HG02970 (cell line): ENCODE results near the gene CDH13.

ENCODE experiments used
- ATAC-seq: cut with Tn5 transposase; IDR thresholded peaks from one replicate; pipeline ENCODE4 v1.9.1; 2021; ENCODE audit warnings: mild to moderate bottlenecking, moderate library complexity, moderate number of reproducible peaks; ENCODE audit not compliant: unreplicated experiment, low FRiP score

Gene CDH13

DNA sequence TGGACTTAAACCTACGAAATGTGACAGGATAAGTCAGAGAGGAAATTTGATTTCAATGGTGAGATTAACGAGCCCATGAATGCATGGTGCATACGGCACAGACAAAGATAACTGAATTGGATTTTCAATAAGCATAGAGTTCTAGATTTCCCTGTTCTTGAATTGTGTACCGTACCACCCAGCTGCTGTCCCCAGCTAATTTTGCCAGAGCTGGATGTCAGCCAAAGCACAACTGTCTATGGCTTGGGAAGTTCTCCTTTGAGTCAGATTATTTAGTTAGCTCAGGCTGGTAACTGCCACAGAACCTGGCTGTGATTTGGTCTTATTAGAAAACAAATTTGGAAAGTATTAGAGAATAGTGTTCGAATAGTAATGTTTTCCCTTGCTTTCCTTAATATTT, 143.1 kb downstream of the CDH13 start:
- ATAC-seq = no peak

DNA sequence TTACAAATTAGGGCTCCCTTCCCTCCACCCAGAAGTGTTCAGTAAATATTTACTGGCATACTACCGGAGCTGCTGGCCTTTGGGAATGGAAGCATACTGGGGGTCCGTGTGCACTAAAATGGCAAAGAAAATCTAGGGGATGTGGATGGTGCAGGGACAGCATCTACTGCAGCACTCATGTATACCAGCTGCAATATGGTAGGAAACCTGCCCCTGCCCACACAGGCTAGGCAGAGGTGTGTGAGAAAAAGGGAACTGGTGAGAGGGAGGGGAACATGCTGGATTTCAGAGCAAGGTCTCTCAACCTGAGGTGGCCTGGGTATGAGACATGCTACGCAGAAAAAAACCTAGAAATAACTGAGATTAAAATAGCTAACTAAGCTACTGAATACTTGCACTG, 145.4 kb downstream of the CDH13 start:
- no peak for ATAC-seq

DNA sequence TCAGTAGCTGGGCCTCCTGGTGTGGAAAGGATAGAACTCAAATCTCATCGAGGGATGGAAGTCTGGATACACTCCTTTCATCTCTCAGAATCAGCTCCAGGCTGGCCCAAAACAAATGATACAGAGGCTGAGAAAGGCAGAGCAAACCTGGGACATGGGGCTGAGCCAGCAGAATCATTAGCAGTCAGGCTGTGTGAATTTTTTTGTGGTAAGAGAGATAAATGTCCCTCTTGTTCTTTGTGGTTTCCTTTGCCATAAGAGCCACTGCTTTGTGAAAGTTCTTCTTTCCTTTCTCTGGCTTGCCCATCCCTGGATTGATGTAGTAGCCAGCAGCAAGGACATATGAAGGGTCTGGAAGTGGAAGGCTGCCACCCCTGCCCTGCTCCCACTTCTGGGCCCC, 146.2 kb downstream of the CDH13 start:
- ATAC-seq = no peak

DNA sequence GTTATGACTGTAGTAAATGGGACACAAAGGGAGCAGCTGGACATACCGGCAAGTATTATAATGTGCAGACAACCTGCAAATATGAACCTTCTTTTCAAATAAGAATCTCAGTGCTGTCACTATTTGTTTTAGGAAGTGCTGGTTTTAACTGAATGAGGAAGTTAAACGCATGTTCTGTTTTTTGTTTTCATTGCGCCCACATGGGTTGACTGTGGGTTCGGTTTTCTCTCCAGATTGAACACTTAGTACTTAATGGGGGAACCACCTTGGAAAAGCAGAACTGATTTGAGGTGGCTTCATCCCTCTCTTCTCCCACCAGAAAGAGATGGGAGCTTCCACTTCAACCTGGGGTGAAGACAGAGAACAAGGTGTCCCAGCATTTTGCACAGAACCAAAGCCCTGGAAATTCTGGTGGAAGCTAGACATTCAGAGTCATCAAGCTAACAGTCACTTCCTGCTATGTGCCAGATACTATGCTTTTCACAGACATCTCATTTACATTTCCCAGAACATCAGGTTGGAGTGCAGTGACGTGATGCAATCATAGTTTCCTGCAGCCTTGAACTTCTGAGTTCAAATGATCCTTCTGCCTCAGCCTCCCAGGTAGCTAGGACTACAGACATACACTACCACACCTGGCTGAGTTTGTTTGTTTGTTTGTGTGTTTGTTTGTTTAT, 149.8 kb downstream of the CDH13 start:
- no peak for ATAC-seq

DNA sequence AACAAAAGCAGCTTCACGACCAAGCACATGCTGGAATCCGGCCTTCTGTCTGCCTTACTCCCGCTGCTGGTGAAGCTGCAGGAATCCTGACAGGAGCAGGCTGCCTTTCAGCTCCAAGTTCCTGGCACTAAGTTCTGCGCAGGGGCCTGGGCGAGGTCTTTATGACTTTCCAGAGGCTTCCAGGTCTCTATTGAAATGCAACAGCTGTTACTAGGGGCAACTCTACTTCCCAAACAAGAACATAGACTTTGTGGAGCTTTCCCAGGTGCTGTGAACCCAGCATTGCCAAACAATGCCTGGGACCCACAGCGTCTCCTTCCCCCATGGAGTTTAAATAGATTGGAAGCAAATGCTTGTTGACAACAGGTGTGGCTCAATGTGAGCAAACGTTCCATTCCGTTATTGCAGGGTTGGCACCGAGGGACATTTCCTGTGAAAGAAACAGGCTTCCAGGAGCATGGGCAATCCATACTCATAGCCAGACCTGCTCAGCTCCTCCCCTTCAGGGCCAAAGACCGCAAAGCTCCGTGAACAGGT, 156.0 kb downstream of the CDH13 start:
- ATAC-seq = no peak

DNA sequence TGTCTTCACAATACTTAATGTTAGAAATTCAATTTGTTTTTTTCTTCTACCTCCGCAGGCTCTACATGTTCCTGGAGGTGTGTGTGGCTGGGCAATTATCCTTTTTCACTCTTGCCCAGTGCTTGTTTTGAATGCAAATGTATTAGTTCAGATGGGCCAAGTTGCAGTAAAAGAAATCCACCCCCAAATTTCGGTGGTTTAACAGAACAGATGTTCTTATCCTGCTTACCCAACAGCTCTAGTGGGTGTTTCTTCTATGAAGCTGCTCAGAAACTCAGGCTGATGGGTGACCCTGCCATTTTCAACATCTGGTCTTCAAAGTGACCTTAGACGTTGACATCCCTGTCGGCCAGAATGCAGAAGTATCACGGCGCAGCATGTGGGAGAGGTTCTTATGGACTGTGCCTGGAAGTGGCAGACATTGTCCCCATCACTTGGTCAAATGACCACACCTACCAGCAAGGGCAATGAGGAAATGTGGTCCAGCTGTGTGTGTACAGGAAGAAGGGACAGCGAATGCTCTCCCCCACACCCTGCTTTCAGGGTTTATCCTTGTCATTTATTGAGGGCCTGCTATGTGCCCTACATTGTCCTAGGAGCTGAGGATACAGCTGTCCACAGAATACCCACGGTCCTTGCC, 157.3 kb downstream of the CDH13 start:
- ATAC-seq = no peak

DNA sequence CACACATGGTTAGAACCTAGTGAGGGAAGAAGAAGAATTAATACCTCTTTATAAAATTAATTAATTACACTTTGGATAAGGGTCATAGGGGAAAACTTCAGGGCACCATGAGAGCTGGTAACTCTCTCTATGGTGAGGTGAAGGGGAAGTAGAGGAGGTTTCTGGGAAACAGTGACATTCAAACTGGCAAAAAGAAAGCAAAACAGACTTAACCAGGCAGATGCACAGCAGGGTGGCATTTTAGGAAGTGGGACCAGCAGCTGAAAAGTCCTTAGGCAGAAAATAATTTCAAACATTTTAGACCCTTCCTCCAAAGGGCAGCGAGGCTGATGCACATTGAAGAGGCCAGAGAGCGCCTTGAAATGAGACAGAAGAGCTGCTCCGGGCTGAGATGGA, 157.8 kb downstream of the CDH13 start:
- ATAC-seq = no peak

DNA sequence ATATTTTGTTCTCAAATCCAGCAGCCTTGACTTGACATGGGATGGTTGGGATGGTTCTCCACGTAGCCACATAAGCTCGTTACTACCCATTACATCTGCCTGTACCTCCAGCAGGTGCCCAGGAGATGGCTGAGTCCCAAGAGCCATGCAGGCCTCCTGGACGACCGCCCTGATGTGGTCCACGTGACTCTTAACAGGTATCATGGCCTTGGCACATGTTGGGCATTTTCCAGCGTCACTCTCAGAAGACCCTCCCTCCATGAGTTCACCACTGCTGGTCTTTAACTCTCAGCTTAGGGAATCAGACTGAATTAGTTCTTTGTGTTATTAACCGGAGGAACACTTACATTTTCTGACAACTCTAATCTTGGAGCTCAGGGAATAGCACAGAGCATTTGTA, 161.5 kb downstream of the CDH13 start:
- no peak for ATAC-seq

DNA sequence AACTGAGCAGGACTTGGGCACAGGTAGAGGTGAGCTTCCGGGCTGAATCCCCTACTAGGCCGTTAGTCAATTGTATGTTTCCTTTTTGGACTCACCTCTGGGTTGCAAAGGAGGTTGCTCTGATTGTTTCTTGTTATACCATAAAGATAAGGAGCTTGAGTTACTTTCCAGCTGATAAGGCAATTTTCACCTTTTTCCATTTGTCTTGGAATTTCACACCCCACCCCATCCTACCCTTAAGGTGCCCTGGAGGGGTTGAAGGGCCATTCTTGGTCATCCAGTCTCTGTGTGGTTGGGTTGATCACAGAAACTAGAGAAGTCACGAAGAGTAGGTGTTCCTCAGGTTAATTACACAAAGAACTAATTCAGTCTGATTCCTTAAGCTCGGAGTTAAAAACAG, 162.2 kb downstream of the CDH13 start:
- no peak for ATAC-seq

DNA sequence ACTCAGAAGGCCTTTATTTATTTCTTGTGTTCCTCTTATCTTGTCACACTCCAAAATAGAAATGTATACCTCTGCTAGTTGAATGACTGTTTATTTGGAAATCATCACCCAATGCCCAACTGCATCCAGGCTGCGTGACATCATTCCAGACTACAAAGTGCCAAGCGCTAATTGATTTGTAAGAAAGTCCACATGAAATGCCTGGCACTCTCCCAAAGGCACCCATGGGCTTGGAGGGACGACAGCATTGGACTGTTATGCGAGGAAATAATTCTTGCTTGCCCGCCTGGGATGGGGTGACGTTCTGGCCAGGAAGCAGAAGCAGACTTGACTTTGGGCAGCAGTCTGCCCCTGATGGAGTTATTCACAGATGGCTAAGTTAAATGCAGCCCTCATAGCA, 165.9 kb downstream of the CDH13 start:
- ATAC-seq = no peak

DNA sequence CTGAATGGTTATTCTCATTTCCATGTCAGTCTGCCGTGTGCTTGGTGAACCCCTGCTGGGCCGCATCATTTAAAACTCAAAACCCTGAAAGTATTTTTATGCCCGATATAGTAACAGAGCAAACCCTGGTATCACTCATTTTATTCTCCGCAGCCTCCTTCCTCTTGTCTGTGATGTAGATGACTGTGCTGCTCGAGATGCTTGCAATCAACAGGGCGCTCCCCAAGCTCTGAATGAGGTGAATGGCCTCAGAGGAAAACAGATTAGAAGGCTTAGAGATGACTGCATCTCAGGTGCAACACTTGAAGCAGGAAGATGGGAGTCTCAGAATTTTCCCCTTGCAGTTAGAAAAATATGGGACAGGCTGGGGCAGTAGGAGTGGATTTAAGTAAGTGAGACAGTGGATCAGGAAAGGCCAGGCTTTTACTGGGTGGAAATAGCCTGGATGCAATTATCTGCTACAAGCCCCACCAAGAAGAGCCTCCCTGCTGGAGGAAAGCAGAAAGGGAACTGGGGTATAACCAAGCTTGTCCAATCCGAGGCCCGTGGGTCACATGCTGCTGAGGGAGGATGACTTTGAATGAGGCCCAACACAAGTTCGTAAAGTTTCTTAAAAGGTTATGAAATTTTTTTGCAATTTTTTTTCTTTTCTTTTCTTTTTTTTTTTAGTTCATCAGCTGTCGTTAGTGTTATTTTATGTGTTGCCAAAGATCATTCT, 166.9 kb downstream of the CDH13 start:
- no peak for ATAC-seq

DNA sequence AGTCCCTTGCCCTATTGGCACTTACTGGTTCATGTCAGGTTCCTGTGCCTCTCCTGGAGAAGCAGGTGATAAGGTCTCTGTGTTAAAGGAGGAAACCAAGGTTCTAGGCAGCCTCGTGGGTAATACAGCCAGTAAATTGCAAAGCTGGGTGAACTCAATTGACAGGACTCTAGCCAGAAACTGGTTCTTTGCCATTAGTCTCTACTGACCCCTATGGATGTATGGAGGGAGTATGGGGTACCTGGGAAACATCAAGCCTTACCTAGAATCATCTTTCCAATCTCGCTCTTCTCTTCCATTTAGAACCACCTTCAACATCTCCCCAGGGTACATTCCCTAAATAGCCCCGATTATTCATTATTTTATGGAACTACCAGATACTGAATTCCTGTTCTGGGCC, 169.3 kb downstream of the CDH13 start:
- ATAC-seq = no peak

DNA sequence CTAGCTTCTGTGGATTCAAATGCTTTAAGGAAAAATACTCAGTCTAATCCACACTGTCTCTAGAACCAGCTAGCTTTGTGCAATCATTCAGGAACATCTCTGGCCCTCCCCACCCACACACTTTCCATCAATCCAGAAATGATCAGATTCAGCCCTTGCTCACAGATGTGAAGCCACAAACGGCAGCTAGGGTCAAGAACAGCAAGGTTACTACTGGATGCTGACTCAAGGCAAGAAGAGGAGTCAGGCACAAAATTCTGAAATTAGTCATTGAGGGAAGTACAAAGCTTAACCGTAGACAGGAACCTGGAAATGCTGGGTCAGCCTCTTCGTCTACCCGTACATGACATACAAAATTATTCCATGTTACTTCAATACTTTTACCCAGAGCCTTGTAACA, 174.6 kb downstream of the CDH13 start:
- no peak for ATAC-seq

DNA sequence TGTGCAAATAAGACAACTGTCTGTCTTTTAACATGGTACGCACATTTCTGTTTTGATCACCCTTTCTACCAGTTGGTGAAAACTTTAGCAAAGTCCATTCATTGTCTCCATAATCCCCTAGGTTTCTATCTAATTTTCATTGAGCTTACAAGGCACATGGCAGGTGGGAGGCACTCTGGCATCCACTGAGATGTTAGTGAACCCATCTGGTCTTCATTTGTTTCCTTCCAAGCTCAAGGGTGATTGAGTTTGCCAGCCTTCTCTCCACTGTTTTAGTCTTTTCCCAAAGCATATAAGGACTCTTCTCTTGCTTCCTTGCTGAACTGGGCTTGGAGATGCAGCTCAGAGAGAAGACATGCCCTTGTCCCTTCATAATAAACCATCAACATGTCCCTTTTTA, 179.1 kb downstream of the CDH13 start:
- no peak for ATAC-seq

DNA sequence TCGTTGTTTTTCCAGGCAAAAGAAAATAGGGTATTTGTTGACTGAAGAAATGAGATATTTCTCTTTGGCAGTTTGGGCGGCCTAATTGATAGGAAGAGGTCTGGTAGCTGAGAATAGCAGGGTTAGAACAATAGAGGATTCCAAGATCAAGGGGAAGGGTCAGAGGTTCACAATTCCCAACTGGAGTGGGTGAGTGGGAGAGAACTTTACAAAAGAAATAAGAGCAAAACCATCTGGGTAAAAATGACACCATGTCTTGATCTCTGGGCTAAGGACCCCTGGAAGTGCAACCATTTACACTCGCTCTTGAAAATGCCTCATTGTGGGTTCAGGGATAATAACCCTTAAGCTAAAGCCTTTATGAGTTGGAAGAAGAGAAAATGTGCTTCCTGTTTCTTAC, 180.5 kb downstream of the CDH13 start:
- no peak for ATAC-seq

DNA sequence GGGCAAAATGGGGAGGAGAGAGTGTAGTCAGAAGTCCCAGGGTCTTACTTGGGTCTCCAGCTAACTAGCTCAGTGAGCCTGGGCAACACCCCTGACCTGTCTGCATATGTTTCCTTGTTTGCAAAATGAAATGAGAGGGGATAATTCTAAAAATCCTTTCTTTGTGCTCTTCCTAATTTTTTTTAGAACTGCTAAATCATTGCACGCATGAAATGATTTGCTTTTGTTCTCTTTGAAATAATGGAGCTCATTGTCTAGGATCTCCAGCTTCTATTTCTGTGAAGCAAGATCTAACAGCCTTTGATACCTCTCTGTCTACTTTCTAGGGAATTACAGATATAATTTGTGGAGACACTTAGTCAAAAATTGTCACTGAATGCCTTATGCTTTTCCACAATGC, 181.3 kb downstream of the CDH13 start:
- no peak for ATAC-seq

DNA sequence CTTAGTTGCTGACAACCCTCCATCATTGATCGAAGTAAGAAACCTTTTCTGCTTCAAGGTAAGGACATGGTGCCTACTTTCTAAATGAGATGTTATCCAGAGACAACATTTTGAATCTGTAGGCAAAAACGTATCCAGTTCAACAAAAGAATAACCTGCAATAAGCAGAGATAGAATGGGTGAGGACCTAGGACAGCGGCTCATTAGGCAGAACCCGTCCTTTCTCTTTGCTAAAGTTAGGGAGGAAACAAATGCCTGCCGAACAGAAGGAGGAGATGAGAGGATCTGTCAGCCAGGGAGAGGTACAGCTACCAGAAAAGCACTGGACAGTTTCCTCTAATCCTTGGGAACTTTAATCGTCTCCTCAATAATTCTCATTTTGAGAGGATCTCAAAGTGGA, 183.3 kb downstream of the CDH13 start:
- ATAC-seq = no peak

DNA sequence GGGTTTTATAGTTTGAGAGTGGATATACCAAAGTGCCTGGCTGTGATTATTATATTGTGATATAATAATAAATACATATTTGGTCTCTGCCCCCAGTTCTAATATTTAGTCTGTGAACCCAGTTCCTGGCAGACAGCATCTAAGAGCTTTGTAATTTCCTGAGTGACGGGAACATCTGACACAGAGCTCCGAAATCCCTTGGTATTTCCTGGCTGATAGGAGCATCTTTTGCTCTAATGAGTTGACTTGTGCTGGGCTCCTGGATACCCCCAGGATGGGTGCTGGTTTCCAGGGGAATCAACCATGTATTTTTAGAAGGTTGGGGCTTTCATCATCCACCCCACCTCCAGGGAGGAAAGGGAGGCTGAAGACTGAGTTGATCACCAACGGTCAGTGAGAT, 187.3 kb downstream of the CDH13 start:
- no peak for ATAC-seq

DNA sequence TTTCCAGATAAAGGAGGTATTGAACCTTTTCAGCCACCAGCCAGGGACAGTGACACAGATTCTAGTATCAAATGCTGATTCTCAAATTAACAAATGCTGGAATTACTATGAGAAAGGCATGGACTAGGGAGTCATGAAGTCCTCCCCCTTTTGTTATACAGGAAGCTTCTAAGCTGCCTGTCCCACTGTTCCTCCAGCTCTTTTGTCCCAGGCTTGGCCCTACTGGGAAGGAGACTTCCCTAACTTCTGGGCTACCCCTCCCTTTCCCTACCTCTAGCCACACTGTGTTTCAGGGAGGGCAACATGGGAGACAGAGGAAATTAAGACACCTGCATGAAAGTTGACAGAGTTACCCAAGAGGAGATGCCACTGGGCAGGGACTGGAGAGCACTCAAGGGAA, 192.5 kb downstream of the CDH13 start:
- no peak for ATAC-seq

DNA sequence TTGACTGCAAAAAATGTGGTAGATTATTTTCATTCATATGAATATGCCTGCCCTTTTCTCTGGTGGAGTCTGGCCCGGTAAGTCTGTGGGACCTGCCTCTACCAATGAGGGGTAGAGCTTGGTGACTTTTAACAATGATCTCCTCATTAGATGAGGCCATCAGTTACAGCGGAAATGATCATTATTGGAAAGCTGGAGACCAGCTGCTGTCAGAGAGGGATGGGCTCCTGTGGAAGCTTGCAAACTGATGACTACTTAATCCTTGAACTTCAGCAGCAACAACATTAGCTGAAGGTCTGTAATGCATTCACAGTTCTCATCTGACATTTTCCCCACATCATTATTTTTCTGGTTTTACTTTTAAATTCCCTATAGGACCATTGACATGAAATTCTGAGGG, 194.1 kb downstream of the CDH13 start:
- ATAC-seq = no peak

DNA sequence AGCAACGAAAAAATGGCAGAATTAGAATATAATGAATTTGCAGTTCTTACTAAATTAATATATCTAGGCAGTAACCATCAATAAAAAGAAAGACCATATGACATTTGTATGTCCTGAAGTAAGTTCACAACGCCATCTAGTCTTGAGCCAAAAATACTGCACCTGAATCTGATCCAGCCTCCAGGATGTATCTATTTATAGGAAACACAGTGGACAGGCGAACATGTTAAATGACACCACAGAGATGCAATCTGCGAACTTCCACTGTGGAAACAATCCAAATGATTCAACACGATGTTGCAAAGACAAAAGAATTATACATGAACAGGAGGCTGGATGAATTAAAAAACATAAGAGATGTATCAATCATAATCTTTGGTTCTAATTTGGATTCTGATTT, 197.6 kb downstream of the CDH13 start:
- ATAC-seq = no peak

DNA sequence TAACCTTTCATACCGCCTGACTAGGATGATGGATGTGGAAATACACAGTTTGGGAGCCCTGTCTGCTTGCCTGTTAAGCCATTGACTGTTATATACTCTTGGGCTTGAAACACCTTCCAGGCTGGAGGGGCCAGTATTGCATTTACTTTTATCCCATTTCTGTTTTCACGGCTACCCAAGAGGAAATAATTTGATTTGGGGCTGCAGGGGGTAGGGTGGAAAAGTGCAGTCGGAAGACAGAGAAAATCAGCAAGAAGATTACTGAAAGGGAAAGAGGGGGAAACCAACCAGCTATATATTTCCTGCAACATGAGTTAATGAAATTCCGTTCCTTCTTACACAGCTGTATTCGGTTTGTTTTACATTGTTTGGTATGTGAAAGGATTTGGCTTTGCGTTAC, 202.5 kb downstream of the CDH13 start:
- ATAC-seq = no peak
